HG02943 (cell line): ENCODE results near the gene ASB11.
"Not testable (repeated sequence)": the region's sequence is repeated elsewhere in the genome, so short reads cannot be mapped to it uniquely, and the experiment has no call there.

ENCODE experiments used
- ATAC-seq: cut with Tn5 transposase; IDR thresholded peaks from one replicate; pipeline ENCODE4 v1.9.1; 2021; ENCODE audit warnings: mild to moderate bottlenecking, low read depth, moderate library complexity; ENCODE audit not compliant: unreplicated experiment

ASB11 gene

DNA sequence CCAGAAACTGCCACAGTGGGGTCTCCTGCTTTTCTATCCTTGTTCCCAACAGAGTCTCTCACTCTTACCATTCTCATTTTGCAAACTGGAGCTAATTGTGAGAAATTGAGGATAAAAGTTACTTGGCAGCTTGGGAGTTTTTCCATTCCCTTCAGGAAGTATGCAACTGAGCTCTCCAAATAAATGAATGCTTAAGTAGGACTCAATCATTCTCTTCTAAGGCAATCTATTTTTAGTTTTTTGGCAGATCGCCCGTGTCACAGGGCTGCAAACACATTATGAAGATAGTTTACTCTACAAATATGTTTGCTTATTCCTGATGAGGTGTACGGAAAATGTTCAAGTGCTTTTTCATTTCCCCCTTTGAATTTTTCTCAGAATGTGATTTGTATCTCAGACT is 5.3 kb downstream of the ASB11 start:
- ATAC-seq = no peak

DNA sequence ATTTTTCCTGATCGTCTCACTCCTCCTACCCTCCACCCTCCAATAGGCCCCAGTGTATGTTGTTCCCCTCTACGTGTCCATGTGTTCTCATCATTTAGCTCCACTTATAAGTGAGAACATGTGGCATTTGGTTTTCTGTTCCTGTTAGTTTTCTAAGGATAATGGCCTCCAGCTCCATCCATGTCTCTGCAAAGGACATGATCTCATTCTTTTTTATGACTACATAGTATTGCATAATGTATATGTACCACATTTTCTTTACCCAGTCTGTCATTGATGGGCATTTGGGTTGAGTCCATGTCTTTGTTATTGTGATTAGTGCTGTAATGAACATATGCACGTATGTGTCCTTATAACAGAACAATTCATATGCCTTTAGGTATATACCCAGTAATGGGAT is 9.5 kb downstream of the ASB11 start:
- ATAC-seq = not testable (repeated sequence)

DNA sequence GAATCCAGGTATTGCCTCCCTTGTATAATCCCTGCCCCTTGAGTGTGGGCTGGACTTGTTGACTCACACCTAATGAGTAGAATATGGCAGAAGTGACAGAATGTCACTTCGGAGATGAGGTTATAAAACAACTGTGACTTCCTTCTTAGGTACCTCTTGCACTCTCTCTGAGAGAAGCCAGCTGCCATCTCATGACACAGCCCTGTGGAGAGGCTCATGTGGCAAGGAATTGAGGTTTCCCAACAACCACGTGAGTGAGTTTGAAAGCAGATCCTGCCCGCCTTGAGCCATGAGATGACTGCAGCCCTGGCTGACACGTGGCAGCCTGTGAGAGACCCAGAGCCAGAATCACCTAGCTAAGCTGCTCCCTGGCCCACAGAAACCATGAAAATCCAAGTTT is 13.5 kb downstream of the ASB11 start:
- ATAC-seq = no peak

DNA sequence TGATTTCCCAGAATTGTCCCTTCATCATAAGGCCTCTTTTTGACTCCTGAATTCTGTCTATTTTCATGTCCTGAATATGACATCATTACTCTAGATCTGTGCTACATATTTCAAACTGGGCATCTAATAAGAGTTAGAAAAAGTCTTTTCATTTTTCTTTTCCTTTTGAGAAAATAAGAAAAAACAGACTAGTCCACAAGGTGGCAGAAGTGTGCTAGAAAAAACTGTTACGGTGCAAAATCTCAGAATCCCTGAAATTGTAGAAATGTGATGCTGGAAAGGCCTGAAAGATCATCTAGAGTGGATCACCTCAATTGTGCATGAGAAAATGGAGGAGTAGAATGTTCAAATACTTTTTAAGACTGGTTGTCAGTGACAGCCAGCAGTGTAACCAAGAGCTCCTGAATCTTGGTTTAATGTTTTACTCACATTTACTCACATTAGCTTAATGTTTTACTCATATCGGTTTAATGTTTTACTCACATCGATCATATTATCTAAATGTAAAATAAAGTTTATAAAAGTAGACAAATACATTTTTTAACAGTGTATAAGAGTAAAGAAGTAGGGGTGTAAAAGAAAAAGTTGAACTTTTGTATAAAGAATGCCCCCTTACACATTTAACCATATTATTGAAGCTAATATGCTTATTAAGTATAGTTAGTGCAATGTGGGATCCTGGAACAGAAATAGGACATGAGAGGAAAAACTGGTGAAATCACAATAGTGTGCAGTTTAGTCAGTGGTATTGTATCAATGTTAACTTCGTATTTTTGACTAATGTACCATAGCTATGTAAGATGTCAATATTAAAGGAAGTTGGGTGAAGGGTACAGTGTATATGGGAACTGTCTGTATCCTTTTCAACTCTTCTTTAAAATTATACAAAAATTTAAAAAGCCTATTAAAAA is 15.2 kb downstream of the ASB11 start:
- ATAC-seq = no peak

DNA sequence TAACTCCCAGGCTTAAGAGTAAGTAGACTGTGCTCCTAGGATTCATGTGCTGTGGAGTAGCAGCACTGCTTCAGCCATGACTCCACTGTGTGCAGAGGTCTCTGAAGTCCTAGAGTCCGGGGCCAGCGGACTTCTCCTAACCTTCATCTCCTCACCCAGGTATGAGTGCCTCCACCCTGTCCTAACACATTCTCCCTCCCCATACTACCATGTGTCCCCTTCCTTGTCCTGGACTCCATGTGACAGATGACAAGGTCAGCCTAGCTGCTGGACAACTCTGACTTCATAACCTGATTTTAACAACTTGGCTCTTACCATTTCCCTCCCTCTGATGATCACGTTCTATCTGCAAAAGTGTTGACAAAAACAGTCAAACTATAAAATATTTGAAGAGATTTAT is 16.7 kb downstream of the ASB11 start:
- no peak for ATAC-seq

GRCh38 chrX:15298201-15298600 is 17.2 kb downstream of the ASB11 start:
- ATAC-seq = no peak

- ATAC-seq = no peak
Measured at GRCh38 chrX:15293451-15293850, 22.0 kb downstream of the ASB11 start.

DNA sequence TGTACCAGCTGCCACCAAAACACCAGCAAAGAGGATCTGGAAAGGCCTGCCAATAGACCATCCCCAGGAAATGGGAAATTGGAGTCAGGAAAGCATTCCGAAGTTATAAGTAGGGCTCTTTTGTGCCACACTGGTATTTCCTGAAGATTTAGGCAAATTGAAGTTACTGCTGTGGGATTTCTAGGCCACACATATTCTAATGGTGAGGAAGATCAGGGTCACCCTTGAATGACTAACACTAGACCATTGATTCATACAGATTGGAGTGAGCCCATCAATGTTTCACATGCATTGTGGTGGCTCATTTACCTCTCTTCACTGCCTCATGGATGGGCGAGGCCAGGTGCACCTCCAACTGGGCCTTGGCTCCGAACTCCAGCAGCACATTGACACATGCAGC is 22.6 kb downstream of the ASB11 start:
- ATAC-seq = no peak

DNA sequence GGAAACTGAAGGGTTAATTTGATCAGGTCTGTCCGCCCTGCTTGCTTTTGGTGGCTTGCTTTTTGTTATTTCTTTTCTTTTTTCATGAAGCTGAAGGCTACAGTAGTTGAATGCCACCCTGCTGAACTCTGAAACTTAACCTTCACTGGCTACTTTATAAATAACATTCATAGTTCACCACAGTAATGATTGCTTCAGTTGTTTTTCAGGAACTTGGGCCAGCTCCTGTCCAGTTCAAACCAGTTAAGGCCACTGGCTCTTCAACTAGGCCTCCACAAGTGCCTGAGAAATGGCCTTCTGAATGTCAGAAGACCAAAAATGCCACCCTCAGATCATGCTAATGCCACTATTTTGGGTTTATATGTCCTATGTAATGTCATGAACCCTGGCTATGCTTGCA is 37.8 kb downstream of the ASB11 start:
- ATAC-seq = no peak

DNA sequence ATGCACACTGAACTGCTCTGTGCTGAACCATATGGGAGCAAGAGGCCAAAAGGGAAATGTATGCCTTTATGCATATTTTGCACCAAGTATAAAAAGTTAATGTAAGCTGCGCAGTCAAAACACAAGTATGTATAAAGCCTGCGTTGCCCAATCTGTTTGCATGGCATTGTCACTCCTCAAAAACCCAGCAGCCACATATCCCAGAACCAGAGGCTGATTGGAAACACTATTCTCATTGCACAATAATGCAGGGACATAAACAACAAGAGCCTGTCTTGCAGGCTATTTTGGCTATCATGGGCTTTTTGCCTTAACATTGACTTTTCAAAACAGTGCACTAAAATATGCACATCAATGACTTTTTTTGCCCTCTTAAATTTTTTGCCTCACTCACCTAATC is 40.5 kb downstream of the ASB11 start:
- ATAC-seq = no peak

- ATAC-seq = not testable (repeated sequence)
Measured at GRCh38 chrX:15273275-15273674, 42.2 kb downstream of the ASB11 start.

DNA sequence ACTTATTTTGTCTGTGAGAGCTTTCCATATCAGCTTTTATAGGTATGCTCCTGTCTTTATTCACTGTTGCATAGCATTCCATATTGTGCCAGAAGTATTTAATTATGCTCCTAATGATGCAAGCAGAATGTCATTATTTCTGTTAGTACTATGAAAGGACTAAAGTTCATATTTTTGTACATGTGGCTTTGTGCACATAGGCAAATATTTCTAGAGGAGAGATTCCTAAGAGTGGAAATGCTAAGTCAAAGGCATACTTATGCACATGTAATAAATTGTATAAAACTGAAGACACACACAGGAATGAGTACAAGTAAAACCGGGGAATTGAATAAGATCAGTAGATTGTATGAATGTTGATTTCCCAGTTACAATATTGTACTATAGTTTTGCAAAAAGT is 43.7 kb downstream of the ASB11 start:
- ATAC-seq = no peak

DNA sequence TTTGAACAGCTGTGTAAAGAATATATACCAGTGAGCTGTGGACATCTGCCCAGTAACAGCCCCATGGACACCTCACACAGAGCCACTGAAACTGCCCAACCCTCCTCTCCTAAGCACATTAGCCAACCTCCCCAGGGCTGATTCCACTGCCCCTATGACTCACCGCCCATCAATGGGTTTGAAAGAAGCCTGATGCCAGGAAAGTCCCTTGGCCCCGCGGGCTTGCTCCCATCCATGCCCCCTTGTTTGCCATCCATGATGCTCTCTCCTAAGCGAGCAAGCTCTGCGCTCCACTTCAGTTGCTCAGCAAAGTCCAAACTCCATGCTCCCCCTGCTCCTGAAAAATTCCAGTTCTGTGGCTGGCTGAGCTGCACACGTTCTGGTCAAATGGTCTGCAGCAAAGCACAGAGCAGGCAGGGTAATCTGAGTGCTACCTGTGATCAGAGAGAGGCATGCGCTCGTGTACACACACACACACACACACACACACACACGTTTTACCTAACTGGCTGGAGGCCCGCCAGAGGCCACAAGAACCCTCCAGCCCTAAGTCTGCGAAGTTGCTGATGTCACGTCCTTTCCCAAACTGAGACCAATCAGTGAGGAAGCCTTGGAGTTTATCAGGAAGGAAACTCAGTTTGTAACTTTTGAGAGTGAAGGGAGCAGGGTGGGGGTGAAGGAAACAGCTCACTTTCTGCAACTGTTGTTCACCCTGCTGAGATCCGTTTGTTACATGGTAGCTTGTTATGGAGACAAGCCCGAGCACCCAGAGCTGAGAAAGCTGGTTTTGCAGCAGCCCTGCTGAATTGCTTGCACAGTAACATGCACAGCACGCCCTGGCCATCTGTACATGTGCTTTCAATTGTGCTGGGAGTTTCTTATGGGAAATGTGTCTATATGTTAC is 45.6 kb downstream of the ASB11 start, which contains the start of gene ASB9:
Gene ASB9 (minus strand): TSS at position 466 of the 904 bp plus-strand sequence. CDS start 209 bp downstream, at position 257.
- peak; percentile 57 for ATAC-seq

DNA sequence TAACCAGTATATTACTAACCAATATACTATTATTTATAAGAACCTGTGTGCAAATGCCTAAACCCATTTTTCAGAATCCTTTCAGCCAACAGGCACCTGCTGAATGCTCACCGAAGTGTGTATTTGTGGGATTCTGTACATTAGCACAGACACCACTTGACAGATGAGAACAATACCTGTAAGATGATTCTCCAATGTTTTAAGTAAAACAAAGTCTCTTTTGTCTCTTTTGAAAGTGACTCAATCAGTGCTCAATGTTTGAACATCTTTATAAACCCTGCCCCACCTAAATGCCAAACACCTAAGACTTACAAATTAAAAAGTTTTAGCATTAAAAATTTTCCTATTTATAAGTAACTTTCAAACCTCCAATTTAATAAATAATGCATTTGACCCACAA is 46.3 kb downstream of the ASB11 start:
- ATAC-seq = no peak

GRCh38 chrX:15254852-15255251 is 60.6 kb downstream of the ASB11 start:
- ATAC-seq = no peak

- no peak for ATAC-seq
Measured at GRCh38 chrX:15245896-15246295, 69.5 kb downstream of the ASB11 start.

GRCh38 chrX:15244421-15244820 is 71.0 kb downstream of the ASB11 start:
- no peak for ATAC-seq

- ATAC-seq = no peak
Measured at GRCh38 chrX:15242899-15243555, 72.4 kb downstream of the ASB11 start.

GRCh38 chrX:15241301-15241700 is 74.1 kb downstream of the ASB11 start:
- ATAC-seq = no peak

- ATAC-seq = no peak
Measured at GRCh38 chrX:15240414-15240813, 75.0 kb downstream of the ASB11 start.

DNA sequence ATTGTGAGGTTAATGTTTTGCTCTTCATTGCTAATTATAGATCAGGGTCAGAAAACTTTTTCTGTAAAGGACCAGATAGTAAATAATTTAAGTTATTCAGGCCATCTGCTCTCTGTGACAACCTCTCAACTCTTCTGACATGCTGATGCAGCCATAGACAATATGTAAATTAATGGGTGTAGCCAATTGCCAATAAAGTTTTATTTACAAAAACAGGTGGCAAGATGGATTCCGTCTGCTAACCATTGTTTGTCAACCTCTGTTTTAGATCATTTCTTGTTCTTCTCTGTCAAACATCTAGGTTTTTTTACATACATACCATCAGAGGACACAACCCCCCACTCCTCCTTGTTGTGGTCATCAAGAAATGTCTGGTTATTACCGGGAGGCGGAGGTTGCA is 79.3 kb downstream of the ASB11 start:
- ATAC-seq = no peak
